ENCODE measurements around the gene ANXA5.
A peak's percentile ranks its signal among the peaks of the same experiment; 100 is the strongest.

The ANXA5 gene

GRCh38 chr4:121712001-121712651 is 15.3 kb upstream of the ANXA5 start:
- no peak overlapping the region for H3K4me3 ChIP-seq (ENCODE audit: low read depth, low read length)
- TF ChIP-seq CTCF (IDR thresholded peaks at IDR 0.05; ENCODE audit: low read depth, low read length), result no peak

GRCh38 chr4:121711263-121712000 is 14.7 kb upstream of the ANXA5 start:
- peak overlapping the region; percentile 50 for H3K4me3 ChIP-seq (ENCODE audit: low read depth, low read length)
- no peak for TF ChIP-seq CTCF (IDR thresholded peaks at IDR 0.05; ENCODE audit: low read depth, low read length)

GRCh38 chr4:121709766-121710405 is 13.1 kb upstream of the ANXA5 start:
- no peak overlapping the region for H3K4me3 ChIP-seq (ENCODE audit: low read depth, low read length)

GRCh38 chr4:121707344-121707743 is 10.6 kb upstream of the ANXA5 start:
- no peak for TF ChIP-seq CTCF (IDR thresholded peaks at IDR 0.05; ENCODE audit: low read depth, low read length)
- no peak overlapping the region for H3K4me3 ChIP-seq (ENCODE audit: low read depth, low read length)

More at GRCh38 chr4:121709766-121710405, 13.1 kb upstream of the ANXA5 start:
- TF ChIP-seq CTCF (IDR thresholded peaks at IDR 0.05; ENCODE audit: low read depth, low read length), result no peak

GRCh38 chr4:121706595-121707021 is 9.8 kb upstream of the ANXA5 start:
- no peak for TF ChIP-seq CTCF (IDR thresholded peaks at IDR 0.05; ENCODE audit: low read depth, low read length)

GRCh38 chr4:121705521-121705920 is 8.7 kb upstream of the ANXA5 start:
- H3K4me3 ChIP-seq (ENCODE audit: low read depth, low read length), result no peak overlapping the region
- TF ChIP-seq CTCF (IDR thresholded peaks at IDR 0.05; ENCODE audit: low read depth, low read length), result no peak

More at GRCh38 chr4:121706595-121707021, 9.8 kb upstream of the ANXA5 start:
- no peak overlapping the region for H3K4me3 ChIP-seq (ENCODE audit: low read depth, low read length)

- no peak overlapping the region for H3K4me3 ChIP-seq (ENCODE audit: low read depth, low read length)
- TF ChIP-seq CTCF (IDR thresholded peaks at IDR 0.05; ENCODE audit: low read depth, low read length), result no peak
Measured at GRCh38 chr4:121702136-121702535, 5.4 kb upstream of the ANXA5 start.
